CD14-positive monocyte (primary cell): ENCODE results near the gene FKBP5. TPM values are rescaled to one million over a fixed set of nuclear protein-coding genes. Genes with fewer than 3 reads are reported as not detected.

Source experiments
- DNase-seq, 3 donors: peaks; one replicate each; pipeline ENCODE4 v3.0.0-alpha.2; 2011 to 2022
- H2AFZ ChIP-seq: 2 replicates; pipeline ENCODE4 v1.6.0; 2012; ENCODE audit warnings: mild to moderate bottlenecking, low read depth, low read length, inconsistent platforms; ENCODE audit not compliant: insufficient read depth, poor library complexity, severe bottlenecking
- H3K27ac ChIP-seq, 2 donors: 1 replicate in 1 of 2; 2 replicates in 1 of 2; pipeline ENCODE4 v1.5.1; 2012 to 2013; ENCODE audit warnings: low read length in 2 of 2, control low read depth in 1 of 2, inconsistent platforms in 1 of 2, low read depth in 1 of 2, mild to moderate bottlenecking in 1 of 2
- H3K27me3 ChIP-seq, 2 donors: one replicate each; pipeline versions ENCODE4 v1.6.0 to v1.6.1; 2011 to 2013; ENCODE audit warnings: low read length in 2 of 2; ENCODE audit not compliant: control insufficient read depth in 2 of 2, insufficient read depth in 2 of 2
- H3K36me3 ChIP-seq, 2 donors: replicated peaks in 1 of 2; 1 replicate in 1 of 2; 2 replicates in 1 of 2; pipeline versions ENCODE4 v1.5.1 to v1.6.1; 2012 to 2013; ENCODE audit warnings: low read length in 2 of 2, control low read depth in 1 of 2, inconsistent platforms in 1 of 2, mild to moderate bottlenecking in 1 of 2; ENCODE audit not compliant: insufficient read depth in 2 of 2, control insufficient read depth in 1 of 2
- H3K4me1 ChIP-seq, 2 donors: 1 replicate in 1 of 2; 2 replicates in 1 of 2; pipeline versions ENCODE4 v1.5.1 to v1.6.1; 2012 to 2013; ENCODE audit warnings: low read length in 2 of 2, control low read depth in 1 of 2, inconsistent platforms in 1 of 2, mild to moderate bottlenecking in 1 of 2, moderate library complexity in 1 of 2; ENCODE audit not compliant: insufficient read depth in 2 of 2, control insufficient read depth in 1 of 2
- H3K4me2 ChIP-seq: replicated peaks from 2 replicates; pipeline ENCODE3; 2012; ENCODE audit warnings: low read length, moderate library complexity, mild to moderate bottlenecking; ENCODE audit not compliant: poor library complexity, severe bottlenecking; ENCODE audit errors: extremely low read depth
- H3K4me3 ChIP-seq, 3 experiments: fragments of 200-600 bp in 1 of 3; sonication (generic) in 1 of 3; replicated peaks in 1 of 3; 1 replicate in 2 of 3; 2 replicates in 1 of 3; pipeline ENCODE4 v1.5.1; 2011 to 2013; ENCODE audit warnings: low read length in 3 of 3, mild to moderate bottlenecking in 3 of 3, control low read depth in 2 of 3, low read depth in 2 of 3, inconsistent platforms in 1 of 3, moderate library complexity in 1 of 3
- H3K79me2 ChIP-seq: 2 replicates; pipeline ENCODE4 v1.6.0; 2012; ENCODE audit warnings: mild to moderate bottlenecking, control low read depth, inconsistent platforms, low read length, moderate library complexity; ENCODE audit not compliant: insufficient read depth
- H3K9ac ChIP-seq: 2 replicates; pipeline ENCODE4 v1.6.0; 2017; ENCODE audit warnings: low read length, mild to moderate bottlenecking; ENCODE audit not compliant: insufficient read depth, poor library complexity, severe bottlenecking
- H3K9me3 ChIP-seq, 2 donors: replicated peaks in 1 of 2; 1 replicate in 1 of 2; 2 replicates in 1 of 2; pipeline versions ENCODE4 v1.5.1 to v1.6.1; 2012 to 2013; ENCODE audit warnings: low read length in 2 of 2, control low read depth in 1 of 2; ENCODE audit not compliant: control insufficient read depth in 1 of 2, insufficient read depth in 1 of 2
- H4K20me1 ChIP-seq: 2 replicates; pipeline ENCODE4 v1.6.0; 2012; ENCODE audit warnings: mild to moderate bottlenecking, low read length, control low read depth, moderate library complexity; ENCODE audit not compliant: insufficient read depth
- H3K27ac Mint-ChIP-seq, 7 donors: one replicate each; pipeline ENCODE4 v1.8.0; 2020; ENCODE audit warnings: mild to moderate bottlenecking in 7 of 7, mixed read lengths in 7 of 7, moderate library complexity in 6 of 7, inconsistent platforms in 2 of 7
- H3K27me3 Mint-ChIP-seq, 3 donors: one replicate each; pipeline ENCODE4 v1.8.0; 2021 to 2022; ENCODE audit warnings: low read depth in 3 of 3, mild to moderate bottlenecking in 3 of 3, mixed read lengths in 3 of 3, moderate library complexity in 3 of 3, inconsistent platforms in 1 of 3
- H3K36me3 Mint-ChIP-seq, 2 donors: one replicate each; pipeline ENCODE4 v1.8.0; 2020; ENCODE audit warnings: mixed read lengths in 2 of 2, inconsistent platforms in 1 of 2, mild to moderate bottlenecking in 1 of 2
- H3K4me1 Mint-ChIP-seq: one replicate; pipeline ENCODE4 v1.8.0; 2020; ENCODE audit warnings: mild to moderate bottlenecking, mixed read lengths
- H3K4me3 Mint-ChIP-seq, 2 donors: one replicate each; pipeline ENCODE4 v1.8.0; 2020; ENCODE audit warnings: mild to moderate bottlenecking in 2 of 2, mixed read lengths in 2 of 2, moderate library complexity in 1 of 2
- H3K9me3 Mint-ChIP-seq, 7 donors: one replicate each; pipeline ENCODE4 v1.8.0; 2020 to 2022; ENCODE audit warnings: mixed read lengths in 7 of 7, mild to moderate bottlenecking in 6 of 7, moderate library complexity in 6 of 7, inconsistent platforms in 2 of 7
- WGBS: methylation state at CpG from one replicate; pipeline ENCODE4 v1.1.5; 2013; ENCODE audit warnings: missing lambda C conversion rate; ENCODE audit not compliant: insufficient coverage; 5-methylcytosine and 5-hydroxymethylcytosine counted together
- intact Hi-C, 2 donors: fragments of 100-400 bp; cut with micrococcal nuclease; formaldehyde crosslinking; loops; one replicate each; pipeline versions ENCODE4 v1.15.0 to v1.15.1; 2023
- polyA plus RNA-seq, 3 donors: library from polyadenylated mRNA; depleted of rRNA in 1 of 3; unstranded in 2 of 3; stranded (reverse) in 1 of 3; fragments of 300-500 nt in 2 of 3; fragments of >200 nt in 1 of 3; fragmentation: Illumina TruSeq in 2 of 3; gene quantifications; 1 replicate in 2 of 3; 2 replicates in 1 of 3; pipeline ENCODE4 v1.2.3, GENCODE V29; 2012 to 2021
- TF ChIP-seq, protein P1 (sequence below): fragments of 200-600 bp; IDR thresholded peaks from one replicate; pipeline ENCODE4 v1.8.0; 2022; ENCODE audit warnings: antibody characterized with exemption, mild to moderate bottlenecking

FKBP5 gene
- polyA plus RNA-seq, 3 donors, result 20.2 to 58.5 (median 56.9) TPM

DNA sequence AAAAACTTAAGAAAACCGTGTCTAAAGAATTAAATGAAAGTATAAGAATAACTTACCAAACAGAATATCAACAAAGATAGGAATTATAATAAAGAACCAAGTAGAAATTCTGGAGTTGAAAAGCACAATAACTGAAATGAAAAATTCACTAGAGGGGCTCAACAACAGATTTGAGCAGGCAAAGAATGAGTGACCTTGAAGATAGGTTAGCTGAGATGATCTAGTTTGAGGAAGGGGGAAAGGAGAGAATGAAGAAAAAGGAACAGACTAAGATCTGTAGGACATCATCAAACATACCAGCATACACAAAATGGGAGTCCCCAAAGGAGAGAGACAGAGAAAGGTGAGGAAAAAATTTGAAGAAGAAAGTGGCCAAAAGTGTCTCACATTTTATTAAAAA is 138.3 kb downstream of the FKBP5 start:
- Histone ChIP-seq H3K4me1 (no peaks in the 10 kb centered on the region), H4K20me1 (no peaks in the 10 kb centered on the region), H2AFZ (no peak overlapping the region), H3K4me3 (no peak overlapping the region), H3K9me3 (peaks cover 0 to 15% of the 10 kb centered on the region in 2 donors), H3K9ac (no peak overlapping the region), H3K27ac (no peak overlapping the region), H3K27me3 (no peaks in the 10 kb centered on the region), H3K36me3 (no peaks in the 10 kb centered on the region), H3K79me2 (no peaks in the 10 kb centered on the region), H3K4me2 (no peak overlapping the region)
- WGBS, result no CpG with 5 or more reads among the region's 1 CpG
- H3K4me3 Mint-ChIP-seq, result no peak overlapping the region
- TF ChIP-seq, protein P1, sequence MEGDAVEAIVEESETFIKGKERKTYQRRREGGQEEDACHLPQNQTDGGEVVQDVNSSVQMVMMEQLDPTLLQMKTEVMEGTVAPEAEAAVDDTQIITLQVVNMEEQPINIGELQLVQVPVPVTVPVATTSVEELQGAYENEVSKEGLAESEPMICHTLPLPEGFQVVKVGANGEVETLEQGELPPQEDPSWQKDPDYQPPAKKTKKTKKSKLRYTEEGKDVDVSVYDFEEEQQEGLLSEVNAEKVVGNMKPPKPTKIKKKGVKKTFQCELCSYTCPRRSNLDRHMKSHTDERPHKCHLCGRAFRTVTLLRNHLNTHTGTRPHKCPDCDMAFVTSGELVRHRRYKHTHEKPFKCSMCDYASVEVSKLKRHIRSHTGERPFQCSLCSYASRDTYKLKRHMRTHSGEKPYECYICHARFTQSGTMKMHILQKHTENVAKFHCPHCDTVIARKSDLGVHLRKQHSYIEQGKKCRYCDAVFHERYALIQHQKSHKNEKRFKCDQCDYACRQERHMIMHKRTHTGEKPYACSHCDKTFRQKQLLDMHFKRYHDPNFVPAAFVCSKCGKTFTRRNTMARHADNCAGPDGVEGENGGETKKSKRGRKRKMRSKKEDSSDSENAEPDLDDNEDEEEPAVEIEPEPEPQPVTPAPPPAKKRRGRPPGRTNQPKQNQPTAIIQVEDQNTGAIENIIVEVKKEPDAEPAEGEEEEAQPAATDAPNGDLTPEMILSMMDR, result no peak
- peaks cover 1 to 12% (median 2%) of the 10 kb centered on the region in 3 donors for H3K27me3 Mint-ChIP-seq
- H3K36me3 Mint-ChIP-seq, result no peaks in the 10 kb centered on the region
- peaks cover 2% of the 10 kb centered on the region for H3K4me1 Mint-ChIP-seq
- H3K27ac Mint-ChIP-seq, result peak overlapping the region in 1 of 7 donors; percentile 50
- intact Hi-C loops, result no loop called here
- DNase-seq, result no peak
- H3K9me3 Mint-ChIP-seq, result peaks cover 6 to 24% (median 18%) of the 10 kb centered on the region in 7 donors

DNA sequence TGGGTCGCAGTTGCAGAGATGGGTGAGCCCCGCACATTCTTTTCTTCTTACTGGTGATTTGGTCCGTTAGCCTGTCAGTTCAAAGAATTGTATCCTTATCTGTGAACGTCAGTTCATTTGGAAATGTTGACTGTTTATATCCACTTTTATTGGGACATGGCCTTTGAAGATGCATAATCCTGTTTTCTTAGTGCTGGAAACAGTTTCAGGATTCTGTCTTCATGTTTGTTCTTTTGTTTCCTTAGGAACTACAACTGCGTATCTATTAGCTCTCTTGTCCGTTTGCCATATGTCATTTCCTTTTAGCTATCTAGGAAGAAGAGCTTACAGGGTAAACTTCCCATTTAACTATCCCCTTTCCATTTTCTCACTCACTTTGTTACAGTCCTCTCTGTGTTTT is 141.0 kb downstream of the FKBP5 start:
- intact Hi-C loops, result no loop called here
- H3K4me2 ChIP-seq, result no peak overlapping the region
- Mint-ChIP-seq H3K9me3 (peaks cover 6 to 24% (median 18%) of the 10 kb centered on the region in 7 donors), H3K4me3 (no peak overlapping the region), H3K36me3 (no peaks in the 10 kb centered on the region), H3K27me3 (peaks cover 3 to 8% (median 8%) of the 10 kb centered on the region in 3 donors), H3K27ac (no peak overlapping the region), H3K4me1 (peaks cover 4% of the 10 kb centered on the region)
- no peak overlapping the region for H2AFZ ChIP-seq
- peaks cover 0 to 15% of the 10 kb centered on the region in 2 donors for H3K9me3 ChIP-seq
- TF ChIP-seq, protein P1, result no peak
- no peaks in the 10 kb centered on the region for H4K20me1 ChIP-seq
- no peaks in the 10 kb centered on the region for H3K36me3 ChIP-seq
- no peaks in the 10 kb centered on the region for H3K27me3 ChIP-seq
- H3K9ac ChIP-seq, result no peak overlapping the region
- H3K27ac ChIP-seq, result no peak overlapping the region
- DNase-seq, result no peak
- no peaks in the 10 kb centered on the region for H3K79me2 ChIP-seq
- 100% methylated on average over 1 of the region's 6 CpGs for WGBS
- no peaks in the 10 kb centered on the region for H3K4me1 ChIP-seq
- no peak overlapping the region for H3K4me3 ChIP-seq
